Measurements from ENCODE around the gene THEMIS2.

GRCh38 chr1:27858949-27859576 is 13.3 kb upstream of the THEMIS2 start:
- TF ChIP-seq, protein P1, sequence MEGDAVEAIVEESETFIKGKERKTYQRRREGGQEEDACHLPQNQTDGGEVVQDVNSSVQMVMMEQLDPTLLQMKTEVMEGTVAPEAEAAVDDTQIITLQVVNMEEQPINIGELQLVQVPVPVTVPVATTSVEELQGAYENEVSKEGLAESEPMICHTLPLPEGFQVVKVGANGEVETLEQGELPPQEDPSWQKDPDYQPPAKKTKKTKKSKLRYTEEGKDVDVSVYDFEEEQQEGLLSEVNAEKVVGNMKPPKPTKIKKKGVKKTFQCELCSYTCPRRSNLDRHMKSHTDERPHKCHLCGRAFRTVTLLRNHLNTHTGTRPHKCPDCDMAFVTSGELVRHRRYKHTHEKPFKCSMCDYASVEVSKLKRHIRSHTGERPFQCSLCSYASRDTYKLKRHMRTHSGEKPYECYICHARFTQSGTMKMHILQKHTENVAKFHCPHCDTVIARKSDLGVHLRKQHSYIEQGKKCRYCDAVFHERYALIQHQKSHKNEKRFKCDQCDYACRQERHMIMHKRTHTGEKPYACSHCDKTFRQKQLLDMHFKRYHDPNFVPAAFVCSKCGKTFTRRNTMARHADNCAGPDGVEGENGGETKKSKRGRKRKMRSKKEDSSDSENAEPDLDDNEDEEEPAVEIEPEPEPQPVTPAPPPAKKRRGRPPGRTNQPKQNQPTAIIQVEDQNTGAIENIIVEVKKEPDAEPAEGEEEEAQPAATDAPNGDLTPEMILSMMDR (IDR thresholded peaks at IDR 0.05; ENCODE audit: insufficient read depth, low read length, poor library complexity, severe bottlenecking): no peak
- no peak for TF ChIP-seq EZH2phosphoT487 (conservative IDR thresholded peaks at IDR 0.05; ENCODE audit: low read length)

Measured in SU-DHL-6 (cell line).